Upper lobe of right lung (tissue), 1 donor: Measurements from ENCODE around the gene ETV6. TPM values are rescaled to one million over a fixed set of nuclear protein-coding genes. Genes with fewer than 3 reads are reported as not detected.

ENCODE experiments used
- ATAC-seq: fragments of 200-7000 bp; cut with Tn5 transposase; one replicate; pipeline ENCODE4 v1.9.1; 2020; ENCODE audit warnings: mild to moderate bottlenecking, moderate library complexity
- DNase-seq: peaks from one replicate; pipeline ENCODE4 v3.0.0-alpha.2; 2020
- H3K27ac ChIP-seq: fragments of 200-600 bp; one replicate; pipeline ENCODE4 v1.8.0; 2022
- H3K27me3 ChIP-seq: fragments of 200-600 bp; one replicate; pipeline ENCODE4 v1.8.0; 2022; ENCODE audit warnings: mild to moderate bottlenecking
- H3K36me3 ChIP-seq: fragments of 200-600 bp; one replicate; pipeline ENCODE4 v1.8.0; 2022
- H3K4me1 ChIP-seq: fragments of 200-600 bp; one replicate; pipeline ENCODE4 v1.8.0; 2022
- H3K4me3 ChIP-seq: fragments of 200-600 bp; one replicate; pipeline ENCODE4 v1.8.0; 2022; ENCODE audit warnings: mild to moderate bottlenecking
- H3K9me3 ChIP-seq: fragments of 200-600 bp; one replicate; pipeline ENCODE4 v1.8.0; 2022
- intact Hi-C: fragments of 100-400 bp; cut with DNase I; formaldehyde crosslinking; loops from one replicate; pipeline ENCODE4 v1.11.0; 2022
- total RNA-seq: library from RNA; stranded (reverse); fragmentation: NEBNext Ultra II Directional; extraction: Animal tissue kit (Norgen Biotek cat#: 25700); gene quantifications from one replicate; pipeline ENCODE4 v1.2.1, GENCODE V29; 2021
- TF ChIP-seq, protein P1 (sequence below): fragments of 200-600 bp; IDR thresholded peaks from one replicate; pipeline ENCODE4 v1.8.0; 2022; ENCODE audit warnings: antibody characterized with exemption
- donor health status: DM: no; HTN: yes; CAD: no; lungs with severe emphysema.

ETV6 gene
- total RNA-seq, 1 donor from 2014 or later = 45.0 TPM

DNA sequence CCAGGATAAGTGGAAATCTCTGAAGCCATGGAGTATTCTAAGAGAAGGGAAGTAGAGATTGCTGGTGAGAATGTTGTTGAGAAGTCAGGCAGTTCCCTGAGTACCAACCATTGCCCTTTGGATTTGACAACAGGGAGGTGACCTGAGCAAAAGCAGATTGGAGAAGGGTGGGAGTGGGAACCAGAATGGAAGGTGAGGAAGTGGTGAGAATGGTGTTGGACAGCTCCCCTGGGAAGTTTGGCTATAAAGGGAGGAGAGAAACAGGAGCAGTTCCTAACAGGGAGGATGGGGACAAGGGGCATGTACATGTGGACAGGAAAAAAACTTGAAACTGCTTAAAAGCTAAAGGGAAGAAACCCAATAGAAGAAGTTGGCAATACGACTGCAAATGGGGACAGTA lies 198.1 kb downstream of the ETV6 start:
- no peak for DNase-seq
- intact Hi-C loops = no loop called here

DNA sequence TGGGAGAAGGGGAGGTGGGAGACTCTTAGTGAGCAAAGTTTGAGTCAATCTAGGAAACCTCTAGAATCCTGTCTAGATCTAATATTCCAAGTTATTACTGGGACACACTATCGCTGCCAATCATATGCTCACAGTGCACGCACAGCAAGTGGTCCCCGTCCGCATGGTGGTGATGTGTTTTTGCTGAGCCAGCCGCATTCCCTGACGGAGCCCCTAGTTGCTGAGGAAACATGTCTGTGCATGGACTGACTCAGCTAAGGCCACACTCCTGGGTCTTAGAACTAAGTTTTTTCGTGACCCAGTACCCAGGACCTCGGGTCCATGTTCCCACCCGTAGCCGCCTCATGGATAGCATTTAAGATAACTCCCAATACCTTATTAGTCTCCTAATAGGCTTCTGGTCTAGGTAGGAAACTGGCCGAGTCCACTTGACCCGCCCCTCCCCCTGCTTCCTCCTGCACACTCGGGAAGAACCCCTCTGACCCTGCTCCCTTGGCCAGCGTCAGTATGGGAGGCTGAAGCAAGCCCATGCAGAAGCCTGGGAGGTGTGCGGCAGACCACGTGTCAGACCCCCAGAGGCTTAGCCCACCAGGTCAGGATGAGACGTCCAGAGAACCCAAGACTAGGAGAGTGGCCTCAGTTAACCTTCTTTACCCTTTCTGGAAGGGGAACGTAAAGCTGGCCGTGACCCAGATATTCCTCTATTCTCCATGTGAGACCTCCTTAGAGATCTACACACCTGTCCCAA lies 200.5 kb downstream of the ETV6 start:
- Histone ChIP-seq H3K9me3 (no peaks in the 10 kb centered on the region), H3K4me3 (no peak overlapping the region), H3K4me1 (no peaks in the 10 kb centered on the region), H3K27ac (no peak overlapping the region), H3K27me3 (no peaks in the 10 kb centered on the region), H3K36me3 (peaks cover 47% of the 10 kb centered on the region)
- TF ChIP-seq, protein P1, sequence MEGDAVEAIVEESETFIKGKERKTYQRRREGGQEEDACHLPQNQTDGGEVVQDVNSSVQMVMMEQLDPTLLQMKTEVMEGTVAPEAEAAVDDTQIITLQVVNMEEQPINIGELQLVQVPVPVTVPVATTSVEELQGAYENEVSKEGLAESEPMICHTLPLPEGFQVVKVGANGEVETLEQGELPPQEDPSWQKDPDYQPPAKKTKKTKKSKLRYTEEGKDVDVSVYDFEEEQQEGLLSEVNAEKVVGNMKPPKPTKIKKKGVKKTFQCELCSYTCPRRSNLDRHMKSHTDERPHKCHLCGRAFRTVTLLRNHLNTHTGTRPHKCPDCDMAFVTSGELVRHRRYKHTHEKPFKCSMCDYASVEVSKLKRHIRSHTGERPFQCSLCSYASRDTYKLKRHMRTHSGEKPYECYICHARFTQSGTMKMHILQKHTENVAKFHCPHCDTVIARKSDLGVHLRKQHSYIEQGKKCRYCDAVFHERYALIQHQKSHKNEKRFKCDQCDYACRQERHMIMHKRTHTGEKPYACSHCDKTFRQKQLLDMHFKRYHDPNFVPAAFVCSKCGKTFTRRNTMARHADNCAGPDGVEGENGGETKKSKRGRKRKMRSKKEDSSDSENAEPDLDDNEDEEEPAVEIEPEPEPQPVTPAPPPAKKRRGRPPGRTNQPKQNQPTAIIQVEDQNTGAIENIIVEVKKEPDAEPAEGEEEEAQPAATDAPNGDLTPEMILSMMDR = no peak
- ATAC-seq = peak; percentile 26
- intact Hi-C loops = no loop called here
- no peak for DNase-seq

More for the DNA sequence above, 198.1 kb downstream of the ETV6 start:
- Histone ChIP-seq H3K36me3 (peaks cover 41% of the 10 kb centered on the region), H3K4me1 (no peaks in the 10 kb centered on the region), H3K4me3 (no peak overlapping the region), H3K9me3 (no peaks in the 10 kb centered on the region), H3K27me3 (no peaks in the 10 kb centered on the region), H3K27ac (no peak overlapping the region)
- ATAC-seq = no peak
- TF ChIP-seq, protein P1 = no peak

DNA sequence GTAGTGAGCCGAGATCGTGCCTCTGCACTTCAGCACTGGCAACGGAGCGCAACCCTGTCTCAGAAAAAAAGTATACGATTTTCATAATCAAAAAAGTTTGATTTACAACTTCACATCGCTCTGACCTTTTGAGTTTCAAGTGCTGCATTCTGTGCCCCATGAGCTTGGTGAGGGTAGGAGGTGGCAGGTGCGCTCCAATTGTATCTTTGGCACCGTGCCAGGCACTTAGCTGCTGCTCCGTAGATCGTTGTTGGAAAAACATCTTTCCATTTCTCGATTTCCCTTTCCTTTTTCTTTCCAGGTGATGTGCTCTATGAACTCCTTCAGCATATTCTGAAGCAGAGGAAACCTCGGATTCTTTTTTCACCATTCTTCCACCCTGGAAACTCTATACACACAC lies 203.7 kb downstream of the ETV6 start:
- no peak for ATAC-seq

DNA sequence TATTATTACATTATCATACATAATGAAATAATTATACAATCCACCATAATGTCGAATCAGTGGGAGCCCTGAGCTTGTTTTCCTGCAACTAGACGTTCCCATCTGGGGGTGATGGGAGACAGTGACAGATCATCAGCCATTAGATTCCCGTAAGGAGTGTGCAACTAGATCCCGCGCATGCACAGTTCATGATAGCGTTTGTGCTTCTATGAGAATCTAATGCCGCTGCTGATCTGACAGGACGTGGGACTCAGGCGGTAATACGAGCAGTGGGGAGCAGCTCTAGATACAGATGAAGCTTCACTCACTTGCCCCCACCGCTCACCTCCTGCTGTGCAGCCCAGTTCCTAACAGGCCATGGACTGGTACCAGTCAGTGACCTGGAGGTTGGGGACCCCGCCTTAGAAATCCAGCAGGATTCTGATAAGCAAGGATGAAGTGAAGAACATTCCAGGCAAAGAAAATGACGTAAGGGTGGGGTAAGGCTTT lies 204.6 kb downstream of the ETV6 start:
- intact Hi-C loops = no loop called here
- Histone ChIP-seq H3K9me3 (no peaks in the 10 kb centered on the region), H3K36me3 (peaks cover 37% of the 10 kb centered on the region), H3K4me3 (no peak overlapping the region), H3K27me3 (no peaks in the 10 kb centered on the region), H3K4me1 (peaks cover 7% of the 10 kb centered on the region), H3K27ac (no peak overlapping the region)
- TF ChIP-seq, protein P1 = no peak
- ATAC-seq = no peak
- DNase-seq = no peak

More for the DNA sequence above, 203.7 kb downstream of the ETV6 start:
- H3K27ac ChIP-seq = no peak overlapping the region
- no peaks in the 10 kb centered on the region for H3K27me3 ChIP-seq
- intact Hi-C loops = no loop called here
- peaks cover 42% of the 10 kb centered on the region for H3K36me3 ChIP-seq
- no peaks in the 10 kb centered on the region for H3K9me3 ChIP-seq
- DNase-seq = no peak
- H3K4me1 ChIP-seq = peaks cover 7% of the 10 kb centered on the region
- TF ChIP-seq, protein P1 = no peak
- H3K4me3 ChIP-seq = no peak overlapping the region

DNA sequence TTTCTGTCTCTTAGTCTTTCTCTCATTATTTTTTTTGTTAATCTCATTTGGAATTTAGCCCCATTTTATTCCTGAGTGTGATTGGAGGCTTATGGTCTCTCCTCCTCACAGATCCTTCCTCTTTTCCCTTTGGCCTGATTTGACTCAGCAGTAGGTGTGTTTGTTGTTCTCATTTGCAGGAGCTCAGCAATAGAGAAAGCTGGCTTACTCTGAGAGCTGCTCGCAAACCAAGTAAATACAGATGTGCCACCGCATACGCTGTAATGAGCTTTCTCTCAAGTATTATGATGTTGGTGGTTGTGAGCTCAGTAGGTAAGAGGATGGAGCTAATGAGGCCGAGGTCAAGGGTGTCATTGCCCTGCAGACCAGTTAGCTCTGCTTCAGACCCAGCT lies 206.5 kb downstream of the ETV6 start:
- DNase-seq (no peak), ATAC-seq (peak; percentile 47)
- TF ChIP-seq, protein P1 = no peak
- Histone ChIP-seq H3K36me3 (peaks cover 38% of the 10 kb centered on the region), H3K4me3 (no peak overlapping the region), H3K27ac (no peak overlapping the region), H3K4me1 (peaks cover 7% of the 10 kb centered on the region), H3K9me3 (no peaks in the 10 kb centered on the region), H3K27me3 (no peaks in the 10 kb centered on the region)
- intact Hi-C loops = no loop called here
